K562 (cell line): Measurements from ENCODE around the gene PTGES3. TPM values are rescaled to one million over a fixed set of nuclear protein-coding genes. Genes with fewer than 3 reads are reported as not detected.

Source experiments
- BHLHE40 ChIP-seq: IDR thresholded peaks from 2 replicates; pipeline ENCODE4 v1.6.1; 2011; ENCODE audit warnings: low read length, improper control_type of control experiment
- BRD4 ChIP-seq: fragments of 200-600 bp; sonication (generic); IDR thresholded peaks from 2 replicates; pipeline ENCODE4 v1.6.1; 2017; ENCODE audit warnings: inconsistent platforms
- CTCF ChIP-seq, 3 experiments: IDR thresholded peaks in 2 of 3; conservative IDR thresholded peaks in 1 of 3; 2 replicates each; pipeline ENCODE4 v1.5.1; 2011 to 2012; ENCODE audit warnings: low read length in 3 of 3, mild to moderate bottlenecking in 3 of 3, control low read depth in 2 of 3, improper control_type of control experiment in 1 of 3, inconsistent platforms in 1 of 3, low read depth in 1 of 3, mixed read lengths in 1 of 3, moderate library complexity in 1 of 3; ENCODE audit not compliant: insufficient read depth in 2 of 3
- EP300 ChIP-seq: IDR thresholded peaks from 2 replicates; pipeline ENCODE4 v1.6.1; 2012; ENCODE audit warnings: low read length, improper control_type of control experiment
- FOSL1 ChIP-seq: fragments of 200-800 bp; sonication (Bioruptor generic); conservative IDR thresholded peaks from 2 replicates; pipeline ENCODE4 v1.6.1; 2016; ENCODE audit warnings: missing genetic modification characterization, missing compliant biosample characterization
- GATA2 ChIP-seq: sonication (generic); formaldehyde crosslinking; IDR thresholded peaks from 2 replicates; pipeline ENCODE4 v1.4.0; 2020; ENCODE audit warnings: mild to moderate bottlenecking, missing genetic modification reagents
- NCOA1 ChIP-seq: fragments of 450-650 bp; IDR thresholded peaks from 2 replicates; pipeline ENCODE4 v1.6.1; 2016; ENCODE audit warnings: low read depth
- NELFE ChIP-seq: IDR thresholded peaks from 2 replicates; pipeline ENCODE4 v1.6.1; 2011; ENCODE audit warnings: mild to moderate bottlenecking; ENCODE audit not compliant: insufficient read depth, insufficient read length
- NFYB ChIP-seq: IDR thresholded peaks from 2 replicates; pipeline ENCODE4 v1.6.1; 2011; ENCODE audit warnings: mild to moderate bottlenecking, moderate library complexity; ENCODE audit not compliant: insufficient read length; ENCODE audit errors: extremely low read depth
- SIX5 ChIP-seq, 2 experiments: IDR thresholded peaks; 2 replicates each; pipeline ENCODE4 v1.6.1; 2011; ENCODE audit warnings: low read length in 2 of 2, borderline replicate concordance in 1 of 2, low read depth in 1 of 2, mild to moderate bottlenecking in 1 of 2, moderate library complexity in 1 of 2; ENCODE audit not compliant: insufficient read depth in 1 of 2
- SMAD4 ChIP-seq: fragments of 250-450 bp; sonication (Bioruptor Pico); conservative IDR thresholded peaks from 2 replicates; pipeline ENCODE4 v1.8.0; 2021; ENCODE audit warnings: inconsistent platforms, mild to moderate bottlenecking, moderate library complexity
- SNIP1 ChIP-seq: fragments of 450-650 bp; IDR thresholded peaks from 2 replicates; pipeline ENCODE4 v1.7.1; 2017; ENCODE audit warnings: low read depth, mild to moderate bottlenecking
- THAP7 ChIP-seq: fragments of 250-450 bp; sonication (Bioruptor Pico); IDR thresholded peaks from 2 replicates; pipeline ENCODE4 v1.5.0; 2021
- UBTF ChIP-seq, 2 experiments: IDR thresholded peaks; 2 replicates each; pipeline ENCODE4 v1.6.1; 2012; ENCODE audit warnings: improper control_type of control experiment in 2 of 2, low read depth in 2 of 2, low read length in 2 of 2, borderline replicate concordance in 1 of 2
- ZBTB11 ChIP-seq, 3 experiments: fragments of 200-800 bp in 1 of 3; fragments of 250-450 bp in 1 of 3; fragments of 450-650 bp in 1 of 3; sonication (Bioruptor Pico) in 1 of 3; sonication (Bioruptor generic) in 1 of 3; formaldehyde crosslinking in 1 of 3; IDR thresholded peaks; 2 replicates each; pipeline versions ENCODE4 v1.6.1 to v1.8.0; 2016 to 2022; ENCODE audit warnings: mild to moderate bottlenecking in 2 of 3, missing genetic modification characterization in 2 of 3, missing compliant biosample characterization in 1 of 3, moderate library complexity in 1 of 3
- ZFPM2 ChIP-seq: fragments of 250-450 bp; sonication (Bioruptor Pico); IDR thresholded peaks from 2 replicates; pipeline ENCODE4 v1.5.1; 2022; ENCODE audit warnings: mild to moderate bottlenecking
- ZNF384 ChIP-seq: IDR thresholded peaks from 2 replicates; pipeline ENCODE4 v1.6.1; 2012; ENCODE audit warnings: low read depth, low read length, improper control_type of control experiment
- ZNF57 ChIP-seq: fragments of 450-650 bp; formaldehyde crosslinking; IDR thresholded peaks from 2 replicates; pipeline ENCODE4 v1.4.0; 2020; ENCODE audit warnings: mild to moderate bottlenecking, moderate library complexity
- polyA plus RNA-seq, 8 experiments: library from polyadenylated mRNA; depleted of rRNA in 4 of 8; stranded (reverse) in 5 of 8; unstranded in 3 of 8; fragments of >200 nt; fragmentation: Nextera tagmentation in 2 of 8; fragmentation: Illumina TruSeq in 1 of 8; extraction: Ambion mirVana in 2 of 8; extraction: Trizol in 1 of 8; gene quantifications; 2 replicates each; pipeline versions ENCODE4 v1.2.1 to v1.2.3, GENCODE V29; 2011 to 2014; ENCODE audit warnings: inconsistent platforms in 1 of 8, missing spikeins in 1 of 8
- total RNA-seq, 7 experiments: library from RNA; depleted of rRNA in 6 of 7; stranded (reverse); fragments of >200 nt in 6 of 7; fragmentation: Illumina TruSeq in 2 of 7; extraction: Trizol in 2 of 7; gene quantifications; 2 replicates each; pipeline versions ENCODE4 v1.2.1 to v1.2.3, GENCODE V29; 2011 to 2021; ENCODE audit warnings: low replicate concordance in 1 of 7

PTGES3 gene
- total and polyA plus RNA-seq, 9 of the 15 experiments (the other 6 are each of a cell fraction or from before 2014, with no cell fraction given), result 163 to 501 (median 213) TPM

GRCh38 chr12:56688129-56688845 is at the start of gene PTGES3 (continued):
- TF ChIP-seq ZBTB11 (CRISPR knock-in tag; IDR thresholded peaks at IDR 0.05) (peak in 1 of 3 experiments; percentile 42; a peak in 1 of 6 replicates), SIX5 (IDR thresholded peaks at IDR 0.05; ENCODE audit: borderline replicate concordance in 1 of 2, insufficient read depth in 1 of 2, low read depth in 1 of 2, low read length in 2 of 2) (peak in 1 of 2 experiments; percentile 40; a peak in 1 of 4 replicates), ZFPM2 (CRISPR knock-in tag) (0 out of 2 replicates have a peak, but pooled peaks have one; percentile 30), SMAD4 (CRISPR knock-in tag) (peak; percentile 22; the same call in 1 of the 2 replicates), FOSL1 (peak; percentile 71; the same call in 1 of the 2 replicates), NFYB (no peak), SNIP1 (0 out of 2 replicates have a peak, but pooled peaks have one; percentile 4), BHLHE40 (peak; percentile 92), NELFE (peak; percentile 25), BRD4 (peak; percentile 68; the same call in 1 of the 2 replicates), EP300 (peak; percentile 57), UBTF (IDR thresholded peaks at IDR 0.05; ENCODE audit: borderline replicate concordance in 1 of 2, low read depth in 2 of 2, low read length in 2 of 2) (peak; percentile 4 to 69; a peak in 1 of 4 replicates), CTCF (IDR thresholded peaks at IDR 0.05 in 2 of 3, conservative IDR thresholded peaks at IDR 0.05 in 1 of 3; ENCODE audit: insufficient read depth in 2 of 3, low read depth in 1 of 3, low read length in 3 of 3) (0 out of 6 replicates have a peak, but pooled peaks of 1 of the 3 experiments have one; percentile 10), NCOA1 (peak; percentile 50; the same call in 1 of the 2 replicates), GATA2 (CRISPR knock-in tag) (no peak), ZNF57 (CRISPR knock-in tag) (no peak), ZNF384 (no peak; the same call in 1 of the 2 replicates), THAP7 (CRISPR knock-in tag) (peak; percentile 66; the same call in 1 of the 2 replicates)
